ES-I3 (cell line): Measurements from ENCODE around the gene ODF4.
"Not testable (repeated sequence)": the region's sequence is repeated elsewhere in the genome, so short reads cannot be mapped to it uniquely, and the experiment has no call there.

Source experiments
- H3K36me3 ChIP-seq: 2 replicates; pipeline ENCODE4 v1.6.1; 2013; ENCODE audit warnings: mild to moderate bottlenecking, low read length, control low read depth, moderate library complexity; ENCODE audit not compliant: insufficient read depth
- H3K4me1 ChIP-seq: 2 replicates; pipeline ENCODE4 v1.6.1; 2013; ENCODE audit warnings: mild to moderate bottlenecking, control low read depth, low read length; ENCODE audit not compliant: insufficient read depth
- H3K9ac ChIP-seq: 2 replicates; pipeline ENCODE4 v1.6.1; 2013; ENCODE audit warnings: low read depth, mild to moderate bottlenecking, low read length, moderate library complexity
- H3K9me3 ChIP-seq: 2 replicates; pipeline ENCODE4 v1.6.1; 2013; ENCODE audit warnings: mild to moderate bottlenecking, low read length, moderate library complexity; ENCODE audit not compliant: control insufficient read depth, insufficient read depth

The ODF4 gene

DNA sequence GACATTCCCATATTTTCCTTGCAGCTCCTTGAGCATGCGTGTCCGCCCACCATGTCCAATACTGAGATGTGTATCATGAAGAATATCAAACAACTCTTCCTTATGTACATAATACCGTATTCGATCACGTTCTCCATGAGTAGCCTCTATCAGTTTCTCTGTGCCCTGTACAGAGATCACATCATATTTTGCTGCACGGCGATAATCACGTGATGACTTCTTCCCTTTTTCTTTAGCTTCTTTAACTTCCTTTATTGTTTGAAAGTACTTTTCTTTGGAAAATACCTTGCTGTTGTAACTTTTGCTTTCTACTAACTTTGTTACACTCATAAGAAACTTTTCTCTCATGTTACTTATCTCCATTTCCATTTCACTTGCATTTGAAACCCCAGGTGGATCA lies 30.3 kb downstream of the ODF4 start:
- Histone ChIP-seq H3K4me1 (peaks cover 5% of the 10 kb centered on the region; the same call in 1 of the 2 replicates), H3K9me3 (no peaks in the 10 kb centered on the region), H3K9ac (no peak overlapping the region), H3K36me3 (peaks cover 12% of the 10 kb centered on the region)

DNA sequence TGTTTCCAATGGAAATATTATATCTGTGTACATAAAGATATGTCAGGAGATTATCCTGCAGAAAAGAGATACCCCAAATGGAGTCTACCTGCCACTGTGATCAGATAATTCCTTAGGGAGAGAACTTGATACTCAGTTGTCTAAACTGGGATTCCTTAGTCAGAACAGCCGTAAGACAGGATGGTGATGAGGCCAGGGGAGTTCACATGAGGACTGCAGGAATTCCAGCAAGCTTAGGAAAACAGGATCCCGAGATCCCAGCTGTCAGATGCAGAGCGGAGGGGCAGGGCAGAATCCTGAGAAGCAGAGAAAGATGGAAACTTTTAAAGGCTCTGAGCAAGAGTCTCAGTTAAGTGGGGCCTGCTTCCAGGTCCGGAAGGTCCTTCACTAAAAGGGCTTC lies 32.1 kb downstream of the ODF4 start:
- Histone ChIP-seq H3K9ac (no peak overlapping the region), H3K9me3 (no peaks in the 10 kb centered on the region), H3K4me1 (no peaks in the 10 kb centered on the region; the same call in 1 of the 2 replicates), H3K36me3 (peaks cover 12% of the 10 kb centered on the region)

DNA sequence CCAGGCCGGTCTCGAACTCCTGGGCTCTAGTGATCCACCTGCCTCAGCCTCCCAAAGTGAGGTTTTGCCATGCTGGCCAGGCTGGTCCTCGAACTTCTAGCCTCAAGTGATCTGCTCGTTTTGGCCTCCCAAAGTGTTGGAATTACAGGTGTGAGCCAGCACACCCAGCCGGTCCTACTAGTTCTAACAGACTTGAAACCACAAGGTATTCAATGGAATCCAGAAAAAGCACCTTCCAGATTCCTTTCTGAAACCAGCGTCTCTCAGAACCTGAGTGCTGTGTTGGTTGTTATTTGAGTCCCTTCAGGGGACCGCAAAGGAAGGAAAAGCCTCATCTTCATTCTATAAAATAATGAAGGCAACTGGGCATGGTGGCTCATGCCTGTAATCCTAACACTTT lies 32.8 kb downstream of the ODF4 start:
- no peaks in the 10 kb centered on the region; the same call in 1 of the 2 replicates for H3K4me1 ChIP-seq
- H3K9ac ChIP-seq: no peak overlapping the region
- peaks cover 15% of the 10 kb centered on the region for H3K36me3 ChIP-seq
- H3K9me3 ChIP-seq: no peaks in the 10 kb centered on the region

DNA sequence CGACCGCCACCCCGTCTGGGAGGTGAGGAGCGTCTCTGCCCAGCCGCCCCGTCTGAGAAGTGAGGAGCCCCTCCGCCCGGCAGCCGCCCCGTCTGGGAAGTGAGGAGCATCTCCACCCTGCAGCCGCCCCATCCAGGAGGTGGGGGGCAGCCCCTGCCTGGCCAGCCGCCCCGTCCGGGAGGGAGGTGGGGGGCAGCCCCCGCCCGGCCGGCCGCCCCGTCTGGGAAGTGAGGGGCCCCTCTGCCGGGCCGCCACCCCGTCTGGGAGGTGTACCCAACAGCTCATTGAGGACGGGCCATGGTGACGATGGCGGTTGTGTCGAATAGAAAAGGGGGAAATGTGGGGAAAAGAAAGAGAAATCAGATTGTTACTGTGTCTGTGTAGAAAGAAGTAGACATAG lies 34.2 kb downstream of the ODF4 start:
- peaks cover 20% of the 10 kb centered on the region for H3K36me3 ChIP-seq
- not testable (repeated sequence) for H3K9me3 ChIP-seq, H3K9ac ChIP-seq, H3K4me1 ChIP-seq

DNA sequence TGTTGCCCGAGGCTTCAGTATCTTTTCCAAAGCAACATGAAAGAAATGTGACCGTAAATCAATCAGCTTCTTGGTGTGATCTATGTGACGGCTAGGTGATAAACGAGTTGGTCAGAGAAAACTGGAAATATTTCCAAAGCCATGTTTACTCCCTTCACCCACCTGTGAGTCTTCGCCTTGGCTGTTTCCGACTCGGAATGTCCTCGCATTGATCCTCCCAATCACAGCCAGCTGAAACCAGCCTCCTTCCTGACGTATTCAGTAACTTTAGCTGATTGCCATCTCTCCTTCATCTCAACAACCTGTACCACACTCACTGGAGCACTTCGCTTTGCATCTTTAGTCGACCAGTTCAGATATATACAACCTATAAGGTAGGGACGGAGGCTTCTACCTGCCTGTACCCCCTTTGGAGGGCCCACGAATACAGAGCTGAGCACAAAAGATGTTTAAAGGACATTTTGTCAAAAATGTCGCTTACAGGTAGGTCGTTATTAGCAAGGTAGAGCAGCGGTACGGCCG lies 36.2 kb downstream of the ODF4 start:
- peaks cover 4% of the 10 kb centered on the region for H3K4me1 ChIP-seq
- H3K9ac ChIP-seq: peak overlapping the region; percentile 85
- H3K9me3 ChIP-seq: no peaks in the 10 kb centered on the region; the same call in 1 of the 2 replicates
- peaks cover 27% of the 10 kb centered on the region for H3K36me3 ChIP-seq

DNA sequence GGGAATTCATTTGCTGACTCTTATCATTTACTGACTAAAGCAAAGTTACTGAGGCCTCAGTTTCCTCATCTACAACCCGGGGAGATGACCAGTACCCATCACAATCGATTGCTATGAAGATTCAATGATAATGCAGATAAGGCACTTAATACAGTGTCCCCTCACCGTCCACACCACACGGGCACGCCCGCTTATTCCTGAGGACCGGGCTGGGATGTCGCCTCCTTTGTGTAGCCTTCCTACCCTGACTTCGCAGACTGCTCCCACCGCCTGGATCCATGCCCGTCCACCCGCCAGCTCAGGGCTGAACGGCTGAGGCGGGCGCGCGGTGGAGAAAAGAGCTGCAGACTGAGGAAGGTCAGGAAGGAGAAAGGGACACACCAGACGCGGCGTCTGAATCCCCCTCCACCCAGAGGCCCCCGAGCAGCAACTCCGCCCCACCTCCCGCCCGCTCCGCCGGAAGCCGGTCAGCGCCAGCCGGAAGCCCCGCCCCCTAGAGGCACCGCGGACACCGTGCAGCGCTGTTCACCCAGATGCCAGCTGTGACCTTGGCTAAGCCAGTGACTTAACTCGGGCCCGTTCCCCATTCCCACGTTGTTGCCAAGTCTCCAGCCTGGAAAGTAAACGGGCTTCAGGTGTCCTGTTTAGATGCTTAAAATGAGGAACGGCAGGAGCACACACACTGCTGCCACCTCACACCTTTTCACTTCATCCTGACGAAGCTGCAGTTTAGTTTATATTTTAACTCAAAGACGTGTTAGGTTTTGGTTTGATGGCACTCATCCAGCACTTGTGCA lies 36.8 kb downstream of the ODF4 start, which contains the start of gene KRABD2:
Gene KRABD2 (minus strand): TSS at position 434 of the 797 bp plus-strand sequence.
- Histone ChIP-seq H3K9ac (peak within 1 kb of the TSS; percentile 85), H3K4me1 (peaks cover 9% of the 10 kb centered on the region), H3K9me3 (no peaks in the 10 kb centered on the region; the same call in 1 of the 2 replicates), H3K36me3 (peaks cover 34% of the 10 kb centered on the region)

DNA sequence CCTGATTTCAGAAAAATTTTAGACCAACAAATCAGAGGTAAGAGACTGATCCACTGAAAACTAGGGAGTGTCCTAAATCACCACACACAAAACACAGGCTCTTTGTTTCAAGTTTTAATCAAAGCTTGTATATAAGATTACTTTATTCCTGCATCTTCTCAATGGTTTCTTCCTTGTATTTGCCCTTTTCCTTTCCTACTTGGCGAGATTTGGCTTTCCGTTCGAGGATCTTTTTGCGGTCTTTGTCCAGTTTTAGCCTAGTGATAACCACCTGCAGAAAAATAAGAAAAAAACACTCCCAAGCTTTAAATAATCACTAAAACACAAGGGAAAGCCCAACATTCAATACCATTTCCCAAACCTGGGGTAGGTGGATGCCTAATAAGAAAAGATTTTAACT lies 37.8 kb downstream of the ODF4 start:
- no peaks in the 10 kb centered on the region; the same call in 1 of the 2 replicates for H3K9me3 ChIP-seq
- H3K9ac ChIP-seq: no peak overlapping the region
- H3K36me3 ChIP-seq: peaks cover 41% of the 10 kb centered on the region
- H3K4me1 ChIP-seq: peaks cover 12% of the 10 kb centered on the region

DNA sequence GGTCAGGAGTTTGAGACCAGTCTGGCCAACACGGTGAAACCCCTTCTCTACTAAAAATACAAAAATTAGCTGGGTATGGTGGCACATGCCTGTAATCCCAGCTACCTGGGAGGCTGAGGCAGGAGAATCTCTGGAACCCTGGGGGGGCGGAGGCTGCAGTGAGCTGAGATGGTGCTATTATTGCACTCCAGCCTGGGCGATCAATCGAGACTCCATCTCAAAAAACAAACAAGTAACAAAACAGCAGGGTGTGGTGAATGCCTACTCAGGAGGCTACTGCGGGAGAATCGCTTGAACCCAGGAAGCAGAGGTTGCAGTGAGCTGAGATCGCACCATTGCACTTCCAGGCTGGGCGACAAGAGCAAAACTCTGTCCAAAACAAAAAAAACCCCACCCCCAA lies 38.5 kb downstream of the ODF4 start:
- H3K36me3 ChIP-seq: peaks cover 41% of the 10 kb centered on the region
- peaks cover 12% of the 10 kb centered on the region for H3K4me1 ChIP-seq
- not testable (repeated sequence) for H3K9ac ChIP-seq, H3K9me3 ChIP-seq

DNA sequence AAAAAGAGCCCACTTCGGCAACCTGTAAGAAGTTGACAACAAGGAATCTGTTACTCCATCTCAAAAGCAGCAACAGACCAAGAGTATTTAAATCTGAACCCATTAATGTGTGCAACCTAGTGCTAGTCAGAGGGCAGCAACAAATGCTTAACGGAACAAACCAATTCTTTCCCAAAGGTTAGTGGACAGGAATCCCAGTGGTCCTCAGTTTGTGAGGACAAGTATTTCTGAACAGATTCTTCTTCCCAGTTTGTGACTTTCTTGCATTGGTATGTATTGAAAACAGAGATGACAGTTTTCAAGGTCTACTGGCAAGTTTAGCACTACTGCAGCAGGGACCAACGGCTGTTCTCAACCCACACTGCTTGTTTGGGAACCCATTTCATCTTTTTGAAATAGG lies 40.4 kb downstream of the ODF4 start:
- Histone ChIP-seq H3K36me3 (peaks cover 41% of the 10 kb centered on the region), H3K9me3 (no peaks in the 10 kb centered on the region; the same call in 1 of the 2 replicates), H3K9ac (no peak overlapping the region), H3K4me1 (peaks cover 19% of the 10 kb centered on the region)

DNA sequence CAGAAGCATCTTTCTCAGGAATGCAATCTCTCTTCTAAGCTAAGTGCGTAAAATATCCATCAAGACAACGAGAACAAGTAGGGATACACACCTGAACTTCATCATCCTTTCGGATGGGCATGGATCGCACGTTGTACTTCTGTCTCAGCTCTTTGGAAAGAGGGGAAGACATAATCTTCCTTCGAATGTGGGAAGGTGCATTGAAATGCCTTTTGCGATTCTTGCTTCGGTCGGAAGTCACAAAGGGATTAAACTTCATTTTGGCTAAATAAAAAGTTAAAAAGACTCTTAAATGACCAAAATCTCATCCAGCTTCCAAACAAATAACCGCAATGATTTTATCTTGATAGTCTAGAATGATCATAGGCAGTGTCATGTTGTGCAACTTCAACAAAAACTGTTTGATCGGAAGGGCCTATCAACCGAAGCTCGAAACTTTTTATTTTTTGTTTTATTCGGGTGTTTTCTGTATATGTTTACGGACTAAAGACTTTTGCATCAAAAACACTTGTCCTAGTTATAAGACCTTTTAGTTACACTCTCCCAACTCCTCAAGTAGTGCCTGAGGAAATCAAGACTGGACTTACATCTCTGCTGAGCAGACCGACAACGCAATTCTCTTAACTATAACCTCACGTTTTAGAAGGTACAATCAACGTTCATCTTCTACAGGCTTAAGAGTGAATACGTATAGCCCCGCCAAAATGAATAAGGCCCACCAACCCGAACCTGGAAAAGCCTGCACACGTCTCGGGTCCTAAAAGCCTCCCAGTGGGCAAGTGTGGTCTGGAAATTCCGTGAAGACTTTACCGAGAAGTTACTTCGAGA lies 42.6 kb downstream of the ODF4 start:
- Histone ChIP-seq H3K4me1 (peaks cover 24% of the 10 kb centered on the region), H3K36me3 (peaks cover 40% of the 10 kb centered on the region), H3K9me3 (no peaks in the 10 kb centered on the region; the same call in 1 of the 2 replicates), H3K9ac (peak overlapping the region; percentile 98)

DNA sequence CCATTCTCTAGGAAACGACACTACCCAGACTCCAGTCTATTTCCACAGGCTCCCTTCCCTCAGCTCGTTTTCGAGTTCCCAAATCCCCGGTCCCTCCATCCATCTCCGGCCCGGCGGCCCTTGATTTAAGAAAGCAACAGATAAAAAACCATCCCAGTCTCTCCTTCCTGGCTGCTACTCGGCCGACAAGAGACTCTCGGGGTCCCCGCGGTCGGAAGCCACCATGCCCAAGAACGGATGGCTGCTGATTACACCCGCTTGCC lies 43.2 kb downstream of the ODF4 start:
- H3K4me1 ChIP-seq: peaks cover 24% of the 10 kb centered on the region
- H3K36me3 ChIP-seq: peaks cover 35% of the 10 kb centered on the region
- H3K9me3 ChIP-seq: no peaks in the 10 kb centered on the region
- peak overlapping the region; percentile 98 for H3K9ac ChIP-seq

DNA sequence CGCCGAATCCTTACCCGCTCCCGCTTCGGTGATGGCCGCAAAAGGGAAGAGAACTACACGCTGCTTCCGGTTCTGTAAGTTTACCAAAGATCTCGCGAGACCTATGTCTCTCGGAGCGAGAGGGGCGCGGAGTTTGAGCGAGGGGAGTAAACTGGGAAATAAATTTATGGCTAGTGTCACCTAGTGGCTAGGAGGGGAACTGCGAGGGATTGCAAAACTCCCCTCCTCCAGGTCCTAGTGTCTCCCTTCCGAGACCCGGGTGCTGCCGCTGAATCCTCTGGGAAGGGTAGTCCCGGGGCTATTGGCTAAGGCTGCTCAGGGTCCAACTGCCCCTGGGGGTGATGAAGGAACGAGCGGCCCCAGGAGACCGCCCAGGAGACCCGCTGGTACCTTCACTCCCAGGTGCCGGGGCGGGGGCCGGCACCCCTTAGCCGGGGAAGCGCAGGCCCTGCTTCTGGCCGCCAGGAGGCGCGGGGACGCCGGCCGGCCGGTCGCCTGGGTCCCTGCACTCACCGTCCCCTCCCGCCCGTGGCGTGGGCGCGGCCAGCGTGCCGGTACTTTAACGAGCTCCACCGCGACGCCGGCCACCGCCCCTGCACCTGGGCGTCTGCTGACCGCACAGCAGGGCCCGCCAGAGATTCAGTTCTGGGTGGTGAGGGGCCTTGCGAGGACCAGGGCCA lies 43.6 kb downstream of the ODF4 start, which contains the start of gene RPL26:
Gene RPL26 (minus strand): TSS at position 51 of the 680 bp plus-strand sequence. CDS start 883 bp downstream, outside the sequence.
- Histone ChIP-seq H3K4me1 (peaks cover 24% of the 10 kb centered on the region), H3K36me3 (peaks cover 35% of the 10 kb centered on the region), H3K9ac (peak within 1 kb of the TSS; percentile 98), H3K9me3 (no peaks in the 10 kb centered on the region)

DNA sequence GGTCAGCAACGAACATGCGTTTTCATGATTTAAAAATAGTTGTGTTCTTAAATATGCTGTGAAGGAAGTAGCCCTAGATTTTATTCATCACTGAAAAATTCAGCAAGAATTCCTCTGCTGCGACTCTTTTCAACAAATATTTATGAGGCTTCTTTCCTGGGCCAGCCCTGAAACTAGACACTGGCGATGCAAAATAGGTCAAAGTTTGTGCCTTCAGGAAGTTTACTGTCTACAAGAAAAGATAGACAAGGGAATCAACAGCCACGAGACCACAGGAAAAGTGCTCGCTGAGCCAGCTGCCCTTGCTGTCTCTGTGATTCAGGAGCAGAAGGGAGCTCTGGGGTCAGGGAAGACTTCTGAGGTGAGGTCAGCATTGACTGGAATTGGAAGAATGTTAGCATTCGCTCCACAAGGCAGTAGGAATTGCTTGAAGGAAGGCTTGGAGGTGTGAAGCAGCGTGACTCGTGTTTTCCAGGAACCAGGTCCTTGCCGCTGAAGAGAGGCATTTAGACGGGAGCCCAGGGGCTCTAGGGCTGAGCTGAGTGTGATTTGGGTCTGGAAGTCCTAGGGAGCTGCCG lies 45.2 kb downstream of the ODF4 start:
- Histone ChIP-seq H3K4me1 (peaks cover 24% of the 10 kb centered on the region), H3K9me3 (no peaks in the 10 kb centered on the region), H3K36me3 (peaks cover 23% of the 10 kb centered on the region), H3K9ac (peak overlapping the region; percentile 98)

DNA sequence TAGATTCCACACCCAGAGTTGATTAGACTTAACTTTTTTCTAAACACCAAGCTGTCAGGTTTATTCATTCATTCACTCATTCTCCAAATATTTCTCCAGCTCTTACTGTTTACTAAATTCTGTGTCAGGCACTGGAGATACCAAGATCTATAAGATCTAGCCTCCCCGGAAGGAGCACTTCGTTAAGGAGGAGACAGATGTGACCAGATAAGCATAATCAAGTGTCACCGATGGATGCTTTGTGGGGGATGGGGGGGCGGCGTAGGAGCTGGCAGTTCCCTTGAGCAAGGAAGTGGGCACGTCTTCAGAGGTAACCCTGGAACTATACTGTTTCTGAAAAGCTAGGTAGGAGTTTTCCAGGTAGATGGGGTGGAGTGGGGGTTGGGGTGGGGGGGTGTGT lies 47.2 kb downstream of the ODF4 start:
- no peaks in the 10 kb centered on the region for H3K9me3 ChIP-seq
- H3K36me3 ChIP-seq: peaks cover 4% of the 10 kb centered on the region; the same call in 1 of the 2 replicates
- H3K9ac ChIP-seq: no peak overlapping the region
- H3K4me1 ChIP-seq: peaks cover 15% of the 10 kb centered on the region; the same call in 1 of the 2 replicates
